Endothelial cell of umbilical vein (primary cell): ENCODE measurements around the gene GSTP1. TPM values are rescaled to one million over a fixed set of nuclear protein-coding genes. Genes with fewer than 3 reads are reported as not detected.

Experiments
- BruUV-seq: library from RNA; stranded (reverse); fragments of 400-500 nt; replicated peaks from 2 replicates; lab custom pipeline; 2021; lab: Mats Ljungman, UMichigan
- CTCF ChIA-PET: fragments of 300-600, 350-600 bp; sonication (Branson Sonifier 250); formaldehyde crosslinking; loops from one replicate; lab custom pipeline; 2021; ENCODE audit warnings: antibody characterized with exemption, inconsistent platforms; lab: Charles Lee
- POLR2A ChIA-PET: fragments of 300-600, 350-600 bp; sonication (Branson Sonifier 250); formaldehyde crosslinking; loops from one replicate; lab custom pipeline; 2021; ENCODE audit warnings: antibody characterized with exemption, inconsistent platforms; lab: Charles Lee
- DNase-seq: peaks from one replicate; pipeline ENCODE4 v3.0.0-alpha.2; 2011; ENCODE audit warnings: low read depth, low spot score
- FAIRE-seq: peaks from 2 replicates; lab custom pipeline; 2011; peaks lifted over from hg19 to GRCh38; lab: Jason Lieb, UNC
- H2AFZ ChIP-seq: 2 replicates; pipeline ENCODE4 v1.6.0; 2012; ENCODE audit warnings: low read depth, low read length, control low read depth, inconsistent platforms
- H3K27ac ChIP-seq: 2 replicates; pipeline ENCODE4 v1.5.1; 2011; ENCODE audit warnings: low read depth, mild to moderate bottlenecking, control low read depth, low read length, moderate library complexity; ENCODE audit not compliant: insufficient read depth
- H3K27me3 ChIP-seq, 2 experiments: 2 replicates each; pipeline versions ENCODE4 v1.6.0 to v1.6.1; 2011; ENCODE audit warnings: low read length in 2 of 2, mixed read lengths in 1 of 2; ENCODE audit not compliant: control insufficient read depth in 2 of 2, insufficient read depth in 2 of 2
- H3K36me3 ChIP-seq, 2 experiments: 2 replicates in 1 of 2; 3 replicates in 1 of 2; pipeline ENCODE4 v1.5.1; 2011; ENCODE audit warnings: low read length in 2 of 2, mild to moderate bottlenecking in 1 of 2, moderate library complexity in 1 of 2; ENCODE audit not compliant: control insufficient read depth in 2 of 2, insufficient read depth in 2 of 2; ENCODE audit errors: extremely low read depth in 1 of 2
- H3K4me1 ChIP-seq: 3 replicates; pipeline ENCODE4 v1.5.1; 2011; ENCODE audit warnings: mild to moderate bottlenecking, low read length; ENCODE audit not compliant: control insufficient read depth, insufficient read depth; ENCODE audit errors: extremely low read depth
- H3K4me2 ChIP-seq: 2 replicates; pipeline ENCODE4 v1.6.1; 2011; ENCODE audit warnings: low read length, control low read depth, mixed read lengths; ENCODE audit not compliant: insufficient read depth
- H3K4me3 ChIP-seq, 3 experiments: fragments of 200-600 bp in 1 of 3; sonication (generic), shearing (Covaris generic) in 1 of 3; replicated peaks in 1 of 3; 2 replicates each; pipeline ENCODE4 v1.5.1; 2011 to 2016; ENCODE audit warnings: control low read depth in 3 of 3, low read length in 3 of 3, mild to moderate bottlenecking in 2 of 3, inconsistent platforms in 1 of 3, low read depth in 1 of 3, moderate library complexity in 1 of 3; ENCODE audit not compliant: insufficient read depth in 1 of 3
- H3K79me2 ChIP-seq: 2 replicates; pipeline ENCODE4 v1.6.0; 2012; ENCODE audit warnings: low read length, inconsistent platforms; ENCODE audit not compliant: control insufficient read depth, insufficient read depth
- H3K9ac ChIP-seq: replicated peaks from 2 replicates; pipeline ENCODE3; 2011; ENCODE audit warnings: low read length, control low read depth; ENCODE audit not compliant: insufficient read depth; ENCODE audit errors: extremely low read depth
- H3K9me1 ChIP-seq: replicated peaks from 3 replicates; pipeline ENCODE4 v1.6.0; 2011; ENCODE audit warnings: mild to moderate bottlenecking, low read length; ENCODE audit not compliant: control insufficient read depth, insufficient read depth; ENCODE audit errors: extremely low read depth
- H3K9me3 ChIP-seq: replicated peaks from 2 replicates; pipeline ENCODE4 v1.5.1; 2012; ENCODE audit warnings: low read length, inconsistent platforms; ENCODE audit not compliant: control insufficient read depth, insufficient read depth
- H4K20me1 ChIP-seq: replicated peaks from 2 replicates; pipeline ENCODE3; 2011; ENCODE audit warnings: mild to moderate bottlenecking, low read length; ENCODE audit not compliant: control insufficient read depth, insufficient read depth; ENCODE audit errors: extremely low read depth
- CTCF ChIP-seq, 2 donors: IDR thresholded peaks; 1 replicate in 1 of 2; 2 replicates in 1 of 2; pipeline ENCODE4 v1.5.1; 2011; ENCODE audit warnings: low read length in 2 of 2, mild to moderate bottlenecking in 2 of 2, moderate library complexity in 2 of 2, control low read depth in 1 of 2, inconsistent platforms in 1 of 2, low read depth in 1 of 2; ENCODE audit not compliant: insufficient read depth in 1 of 2; ENCODE audit errors: extremely low read depth in 1 of 2
- EZH2 ChIP-seq: IDR thresholded peaks from 2 replicates; pipeline ENCODE4 v1.6.1; 2012; ENCODE audit warnings: borderline replicate concordance, low read depth, mild to moderate bottlenecking, moderate library complexity, low read length, inconsistent platforms; ENCODE audit not compliant: severe bottlenecking
- FOS ChIP-seq: IDR thresholded peaks from 2 replicates; pipeline ENCODE4 v1.6.1; 2011; ENCODE audit warnings: mild to moderate bottlenecking, low read length, moderate library complexity, borderline replicate concordance; ENCODE audit not compliant: insufficient read depth
- GATA2 ChIP-seq: IDR thresholded peaks from 2 replicates; pipeline ENCODE4 v1.7.0; 2011; ENCODE audit warnings: low read depth, mild to moderate bottlenecking, moderate library complexity, mixed read lengths, low read length; ENCODE audit not compliant: insufficient read length, insufficient read depth
- JUN ChIP-seq: IDR thresholded peaks from 2 replicates; pipeline ENCODE4 v1.6.1; 2011; ENCODE audit warnings: borderline replicate concordance, low read depth; ENCODE audit not compliant: insufficient read length, insufficient read depth
- MAX ChIP-seq: IDR thresholded peaks from 2 replicates; pipeline ENCODE4 v1.6.1; 2011; ENCODE audit not compliant: insufficient read depth, insufficient read length
- MYC ChIP-seq: IDR thresholded peaks from one replicate; pipeline ENCODE4 v1.6.1; 2011; ENCODE audit warnings: mild to moderate bottlenecking, low read depth, low read length
- POLR2A ChIP-seq: IDR thresholded peaks from 2 replicates; pipeline ENCODE4 v1.6.1; 2012; ENCODE audit warnings: low read depth, mild to moderate bottlenecking, control low read depth, low read length
- POLR2AphosphoS5 ChIP-seq: IDR thresholded peaks from 2 replicates; pipeline ENCODE4 v1.6.1; 2012; ENCODE audit warnings: low read depth, mild to moderate bottlenecking, control low read depth, low read length, moderate library complexity; ENCODE audit not compliant: insufficient read depth
- dilution Hi-C: fragments of 300-500 bp; cut with MboI; formaldehyde crosslinking; loops from one replicate; pipeline ENCODE4 v1.15.0; 2019; ENCODE audit warnings: low sequenced_read_pairs; ENCODE audit not compliant: extremely low pct_ligation_motif_present
- intact Hi-C: fragments of 100-400 bp; cut with micrococcal nuclease; formaldehyde crosslinking; loops from one replicate; pipeline ENCODE4 v1.10.0; 2022
- polyA plus RNA-seq, 4 experiments: library from polyadenylated mRNA; depleted of rRNA in 3 of 4; stranded (reverse) in 3 of 4; unstranded in 1 of 4; fragments of >200 nt; gene quantifications; 2 replicates each; pipeline versions ENCODE4 v1.2.1 to v1.2.3, GENCODE V29; 2011 to 2012; ENCODE audit warnings: missing spikeins in 1 of 4
- total RNA-seq: library from RNA; stranded (reverse); gene quantifications from 2 replicates; pipeline ENCODE4 v1.2.3, GENCODE V29; 2021

The GSTP1 gene
- total and polyA plus RNA-seq, 2 donors (not counting 3 experiments of a cell fraction or from before 2014, with no cell fraction given) = 962 to 2,277 TPM

GRCh38 chr11:67608486-67608885, 24.9 kb downstream of the GSTP1 start:
- CTCF ChIA-PET = interaction anchor here (1.4 kb wide), 1 partner anchor 21 kb away, joined by 5 read pairs; the partner anchor contains the start of gene NUDT8
- H3K4me2 ChIP-seq = no peak overlapping the region
- dilution Hi-C loops = no loop called here
- POLR2A ChIA-PET = no interaction called here
- FAIRE-seq (no peak), DNase-seq (no peak)
- TF ChIP-seq EZH2 (no peak), FOS (no peak), POLR2A (no peak), POLR2AphosphoS5 (no peak), CTCF (IDR thresholded peaks at IDR 0.05; ENCODE audit: extremely low read depth in 1 of 2, insufficient read depth in 1 of 2, low read depth in 1 of 2, low read length in 2 of 2) (no peak), MYC (no peak), JUN (no peak), MAX (no peak), GATA2 (no peak)
- no peak overlapping the region for H3K4me3 ChIP-seq
- H3K27ac ChIP-seq = no peak overlapping the region
- no peaks in the 10 kb centered on the region for H3K9me1 ChIP-seq
- H4K20me1 ChIP-seq = no peaks in the 10 kb centered on the region
- H3K36me3 ChIP-seq = peaks cover 3 to 22% of the 10 kb centered on the region in 2 experiments
- peaks cover 11% of the 10 kb centered on the region for H3K79me2 ChIP-seq
- no peak overlapping the region for H3K9ac ChIP-seq
- intact Hi-C loops = no loop called here
- no peaks in the 10 kb centered on the region for H3K27me3 ChIP-seq
- peaks cover 6% of the 10 kb centered on the region for H3K4me1 ChIP-seq
- no peak overlapping the region for H2AFZ ChIP-seq
- no peaks in the 10 kb centered on the region for H3K9me3 ChIP-seq
- BruUV-seq = no TSS peak
